Measurements from ENCODE around the gene CLEC7A. TPM values are rescaled to one million over a fixed set of nuclear protein-coding genes. Genes with fewer than 3 reads are reported as not detected.

The CLEC7A gene
- total RNA-seq, 1 experiment from 2014 or later, result not detected

DNA sequence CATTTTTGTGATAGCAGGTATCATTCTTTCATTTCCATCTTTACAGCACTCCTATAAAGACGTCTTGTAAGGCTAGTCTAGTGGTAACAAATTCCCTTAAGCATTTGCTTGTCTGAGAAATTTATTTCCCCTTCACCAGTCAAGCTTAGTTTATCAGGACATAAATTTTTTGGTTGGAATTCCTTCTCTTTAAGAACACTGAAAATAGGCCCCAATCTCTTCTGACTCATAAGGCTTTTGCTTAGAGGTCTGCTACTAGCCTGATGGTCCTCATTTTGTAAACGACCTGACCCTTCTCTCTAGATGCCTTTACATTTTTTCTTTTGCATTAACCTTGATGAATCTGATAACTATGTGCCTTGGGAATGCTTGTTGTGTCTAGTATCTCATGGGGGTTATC lies 21.6 kb upstream of the CLEC7A start:
- H3K4me3 ChIP-seq (replicated peaks in 1 of 2; ENCODE audit: low read depth in 1 of 2, low read length in 2 of 2), result no peak overlapping the region
- no peaks in the 10 kb centered on the region for H4K20me1 ChIP-seq (ENCODE audit: insufficient read depth)
- DNase-seq (ENCODE audit: low read depth, low spot score) (no peak), ATAC-seq (no peak)
- intact Hi-C loops (cut with micrococcal nuclease), result loop anchor here (5.0 kb wide), 1 partner anchor 1336 kb away; no protein-coding TSS in a partner anchor
- ChIA-PET POLR2A (no interaction called here), RAD21 (ENCODE audit: low non-redundant PET in 1 of 2, low total read pairs in 2 of 2, uncharacterized antibody in 2 of 2, unreplicated experiment in 2 of 2) (no interaction called here), CTCF (interaction anchor here (0.9 kb wide), 1 partner anchor 407 kb away, joined by 3 read pairs; no protein-coding TSS in a partner anchor)
- H3K4me1 ChIP-seq (ENCODE audit: control insufficient read depth in 1 of 2, insufficient read depth in 2 of 2, low read length in 2 of 2), result peaks cover 0 to 5% of the 10 kb centered on the region in 2 experiments; a peak in 1 of 4 replicates
- no peak overlapping the region for H3K4me2 ChIP-seq (ENCODE audit: low read length)
- BruUV-seq (replicated peaks), result no TSS peak
- TF ChIP-seq SRF (IDR thresholded peaks at IDR 0.05; ENCODE audit: low read depth), result no peak
- TF ChIP-seq, protein P1, sequence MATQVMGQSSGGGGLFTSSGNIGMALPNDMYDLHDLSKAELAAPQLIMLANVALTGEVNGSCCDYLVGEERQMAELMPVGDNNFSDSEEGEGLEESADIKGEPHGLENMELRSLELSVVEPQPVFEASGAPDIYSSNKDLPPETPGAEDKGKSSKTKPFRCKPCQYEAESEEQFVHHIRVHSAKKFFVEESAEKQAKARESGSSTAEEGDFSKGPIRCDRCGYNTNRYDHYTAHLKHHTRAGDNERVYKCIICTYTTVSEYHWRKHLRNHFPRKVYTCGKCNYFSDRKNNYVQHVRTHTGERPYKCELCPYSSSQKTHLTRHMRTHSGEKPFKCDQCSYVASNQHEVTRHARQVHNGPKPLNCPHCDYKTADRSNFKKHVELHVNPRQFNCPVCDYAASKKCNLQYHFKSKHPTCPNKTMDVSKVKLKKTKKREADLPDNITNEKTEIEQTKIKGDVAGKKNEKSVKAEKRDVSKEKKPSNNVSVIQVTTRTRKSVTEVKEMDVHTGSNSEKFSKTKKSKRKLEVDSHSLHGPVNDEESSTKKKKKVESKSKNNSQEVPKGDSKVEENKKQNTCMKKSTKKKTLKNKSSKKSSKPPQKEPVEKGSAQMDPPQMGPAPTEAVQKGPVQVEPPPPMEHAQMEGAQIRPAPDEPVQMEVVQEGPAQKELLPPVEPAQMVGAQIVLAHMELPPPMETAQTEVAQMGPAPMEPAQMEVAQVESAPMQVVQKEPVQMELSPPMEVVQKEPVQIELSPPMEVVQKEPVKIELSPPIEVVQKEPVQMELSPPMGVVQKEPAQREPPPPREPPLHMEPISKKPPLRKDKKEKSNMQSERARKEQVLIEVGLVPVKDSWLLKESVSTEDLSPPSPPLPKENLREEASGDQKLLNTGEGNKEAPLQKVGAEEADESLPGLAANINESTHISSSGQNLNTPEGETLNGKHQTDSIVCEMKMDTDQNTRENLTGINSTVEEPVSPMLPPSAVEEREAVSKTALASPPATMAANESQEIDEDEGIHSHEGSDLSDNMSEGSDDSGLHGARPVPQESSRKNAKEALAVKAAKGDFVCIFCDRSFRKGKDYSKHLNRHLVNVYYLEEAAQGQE (IDR thresholded peaks at IDR 0.05; ENCODE audit: low read depth), result no peak
- TF ChIP-seq ELF1 (IDR thresholded peaks at IDR 0.05; ENCODE audit: borderline replicate concordance, low read depth), result no peak
- no peak for TF ChIP-seq TCF7L2 (IDR thresholded peaks at IDR 0.05; ENCODE audit: borderline replicate concordance, extremely low read depth, insufficient read depth, insufficient read length)
- no peak for TF ChIP-seq EZH2phosphoT487 (IDR thresholded peaks at IDR 0.05; ENCODE audit: borderline replicate concordance)
- TF ChIP-seq, protein P2, sequence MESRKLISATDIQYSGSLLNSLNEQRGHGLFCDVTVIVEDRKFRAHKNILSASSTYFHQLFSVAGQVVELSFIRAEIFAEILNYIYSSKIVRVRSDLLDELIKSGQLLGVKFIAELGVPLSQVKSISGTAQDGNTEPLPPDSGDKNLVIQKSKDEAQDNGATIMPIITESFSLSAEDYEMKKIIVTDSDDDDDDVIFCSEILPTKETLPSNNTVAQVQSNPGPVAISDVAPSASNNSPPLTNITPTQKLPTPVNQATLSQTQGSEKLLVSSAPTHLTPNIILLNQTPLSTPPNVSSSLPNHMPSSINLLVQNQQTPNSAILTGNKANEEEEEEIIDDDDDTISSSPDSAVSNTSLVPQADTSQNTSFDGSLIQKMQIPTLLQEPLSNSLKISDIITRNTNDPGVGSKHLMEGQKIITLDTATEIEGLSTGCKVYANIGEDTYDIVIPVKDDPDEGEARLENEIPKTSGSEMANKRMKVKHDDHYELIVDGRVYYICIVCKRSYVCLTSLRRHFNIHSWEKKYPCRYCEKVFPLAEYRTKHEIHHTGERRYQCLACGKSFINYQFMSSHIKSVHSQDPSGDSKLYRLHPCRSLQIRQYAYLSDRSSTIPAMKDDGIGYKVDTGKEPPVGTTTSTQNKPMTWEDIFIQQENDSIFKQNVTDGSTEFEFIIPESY (IDR thresholded peaks at IDR 0.05; ENCODE audit: extremely low read depth, insufficient replicate concordance, low read length), result no peak
- no peak for TF ChIP-seq CEBPB (IDR thresholded peaks at IDR 0.05; ENCODE audit: low read depth)
- no peak for TF ChIP-seq JUND (IDR thresholded peaks at IDR 0.05)
- no peak for TF ChIP-seq ZNF274 (IDR thresholded peaks at IDR 0.05; ENCODE audit: low read depth, low read length)
- no peak for TF ChIP-seq RAD21 (IDR thresholded peaks at IDR 0.05; ENCODE audit: low read depth)
- TF ChIP-seq EZH2 (IDR thresholded peaks at IDR 0.05), result no peak
- no peak for TF ChIP-seq SIN3A (IDR thresholded peaks at IDR 0.05; ENCODE audit: low read depth)
- H3K36me3 ChIP-seq (ENCODE audit: control insufficient read depth in 1 of 2, insufficient read depth in 2 of 2, low read length in 2 of 2), result no peaks in the 10 kb centered on the region
- no peaks in the 10 kb centered on the region for H3K27me3 ChIP-seq (ENCODE audit: insufficient read depth, low read length)
- no peaks in the 10 kb centered on the region for H3K9me3 ChIP-seq (ENCODE audit: control insufficient read depth in 1 of 2, insufficient read depth in 1 of 2, low read depth in 1 of 2, low read length in 2 of 2)
- H3K27ac ChIP-seq (ENCODE audit: low read depth, low read length), result no peak overlapping the region
- H3K9ac ChIP-seq (ENCODE audit: low read length), result no peak overlapping the region
- H3K9me2 ChIP-seq (ENCODE audit: insufficient read depth), result no peaks in the 10 kb centered on the region
- H3K79me2 ChIP-seq (ENCODE audit: insufficient read depth, low read length), result no peaks in the 10 kb centered on the region
- H2AFZ ChIP-seq (ENCODE audit: low read depth, low read length, poor library complexity, severe bottlenecking), result no peak overlapping the region
